GM19397 (cell line): ENCODE data around the gene PKD1.
"Not testable (repeated sequence)": the region's sequence is repeated elsewhere in the genome, so short reads cannot be mapped to it uniquely, and the experiment has no call there.

Experiments used
- ATAC-seq: cut with Tn5 transposase; IDR thresholded peaks from one replicate; pipeline ENCODE4 v1.9.1; 2021; ENCODE audit warnings: mild to moderate bottlenecking, moderate library complexity; ENCODE audit not compliant: unreplicated experiment

The PKD1 gene

DNA sequence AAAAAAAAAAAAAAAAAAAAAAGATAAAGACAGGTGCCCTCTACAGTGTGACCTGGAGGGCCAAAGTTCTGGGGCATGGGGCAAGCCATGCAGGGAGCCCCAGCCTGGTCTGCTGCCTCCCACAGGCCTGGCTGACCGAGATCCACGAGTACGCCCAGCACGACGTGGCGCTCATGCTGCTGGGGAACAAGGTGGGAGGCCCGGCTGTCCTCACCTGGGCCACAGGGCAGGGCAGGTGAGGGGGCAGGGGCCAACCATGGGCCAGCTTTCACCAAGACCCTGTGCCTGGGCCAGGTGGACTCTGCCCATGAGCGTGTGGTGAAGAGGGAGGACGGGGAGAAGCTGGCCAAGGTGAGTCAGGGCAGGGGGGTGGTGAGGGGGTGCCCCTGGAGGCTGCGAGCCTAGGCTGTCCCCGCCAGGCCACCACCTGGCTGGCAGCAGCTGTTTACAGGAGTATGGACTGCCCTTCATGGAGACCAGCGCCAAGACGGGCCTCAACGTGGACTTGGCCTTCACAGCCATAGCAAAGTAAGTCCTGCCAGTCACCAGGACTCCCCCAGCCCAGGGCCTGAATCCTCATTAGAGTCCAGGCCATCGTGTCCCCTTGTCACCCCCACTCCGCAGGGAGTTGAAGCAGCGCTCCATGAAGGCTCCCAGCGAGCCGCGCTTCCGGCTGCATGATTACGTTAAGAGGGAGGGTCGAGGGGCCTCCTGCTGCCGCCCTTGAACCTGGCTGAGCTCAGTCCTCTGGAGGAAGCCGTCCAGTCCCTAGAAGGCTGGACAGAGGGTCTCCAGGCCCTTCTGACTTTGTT lies 17.2 kb upstream of the PKD1 start:
- no peak for ATAC-seq

DNA sequence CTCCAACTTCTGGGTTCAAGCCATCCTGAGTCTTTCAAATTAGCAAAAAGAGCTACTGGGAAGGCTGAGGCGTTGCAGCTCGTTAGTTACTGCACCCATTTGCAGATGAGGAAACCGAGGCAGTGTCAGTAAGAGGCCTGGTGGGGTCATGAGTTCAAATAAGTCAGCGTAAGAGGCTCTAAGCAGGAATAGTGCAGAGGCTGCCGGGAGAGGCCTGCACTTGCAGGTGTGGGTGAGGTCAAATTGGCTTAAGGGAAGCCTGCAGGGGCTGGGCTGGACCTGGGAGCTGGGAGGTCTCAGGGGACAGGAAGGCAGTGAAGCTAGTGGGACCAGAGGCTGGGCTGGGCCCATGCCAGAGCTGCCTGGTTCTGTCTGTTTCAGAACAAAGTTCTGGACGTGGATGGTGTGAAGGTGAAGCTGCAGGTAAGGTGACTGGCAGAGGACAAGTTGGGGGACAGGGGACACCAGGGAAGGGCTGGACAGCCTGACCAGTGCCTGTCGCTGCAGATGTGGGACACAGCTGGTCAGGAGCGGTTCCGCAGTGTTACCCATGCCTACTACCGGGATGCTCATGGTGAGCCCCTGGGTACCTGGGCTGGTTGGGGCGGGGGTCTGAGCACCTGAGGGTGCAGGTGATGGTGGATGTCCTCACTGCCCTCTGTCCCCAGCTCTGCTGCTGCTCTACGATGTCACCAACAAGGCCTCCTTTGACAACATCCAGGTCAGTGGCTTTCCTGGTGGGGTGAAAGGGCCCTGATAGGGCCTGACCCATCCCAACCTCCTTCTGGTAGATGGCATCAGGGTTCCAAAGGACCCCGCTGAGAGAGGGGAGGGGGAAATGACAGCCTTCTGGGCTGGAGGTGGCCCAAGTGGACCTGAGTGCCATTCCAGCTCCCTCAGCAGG lies 15.7 kb upstream of the PKD1 start:
- no peak for ATAC-seq

DNA sequence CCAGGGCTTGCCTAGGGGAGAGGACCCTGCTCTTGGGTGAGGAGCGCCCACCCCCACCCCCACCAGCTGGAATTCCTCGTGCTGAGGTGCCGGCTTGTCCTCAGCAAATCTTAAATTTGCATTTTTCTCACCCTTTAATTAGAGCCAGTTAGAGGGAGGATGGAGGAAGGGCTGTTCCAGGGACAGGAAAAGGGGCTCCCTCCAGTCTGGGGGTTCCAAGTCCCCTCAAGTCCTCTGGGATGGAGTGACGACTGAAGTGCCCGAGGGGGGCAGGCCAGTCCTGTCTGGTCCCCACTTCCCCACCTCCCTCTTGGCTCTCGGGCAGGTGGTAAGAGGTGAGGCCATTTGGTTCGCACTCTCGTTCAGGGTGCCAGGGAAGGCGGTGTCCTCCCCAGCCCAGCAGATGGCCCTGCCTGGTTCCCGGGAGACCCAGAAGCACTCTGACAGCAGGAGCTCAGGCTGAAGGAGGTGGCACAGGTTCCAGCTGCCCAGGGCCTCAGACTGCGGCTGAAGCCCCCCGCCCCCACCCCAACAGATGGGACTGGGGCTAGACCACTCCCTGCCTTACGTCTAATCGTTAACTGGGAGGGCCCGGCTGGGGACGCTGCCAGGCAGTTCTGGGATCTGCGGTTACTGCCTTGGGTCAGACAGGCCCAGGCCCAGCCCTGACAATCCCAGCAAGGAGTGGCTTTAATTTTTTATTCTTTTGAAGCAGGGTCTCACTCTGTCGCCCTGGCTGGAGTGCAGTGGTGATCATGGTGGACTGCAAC lies 14.9 kb upstream of the PKD1 start:
- ATAC-seq = no peak

DNA sequence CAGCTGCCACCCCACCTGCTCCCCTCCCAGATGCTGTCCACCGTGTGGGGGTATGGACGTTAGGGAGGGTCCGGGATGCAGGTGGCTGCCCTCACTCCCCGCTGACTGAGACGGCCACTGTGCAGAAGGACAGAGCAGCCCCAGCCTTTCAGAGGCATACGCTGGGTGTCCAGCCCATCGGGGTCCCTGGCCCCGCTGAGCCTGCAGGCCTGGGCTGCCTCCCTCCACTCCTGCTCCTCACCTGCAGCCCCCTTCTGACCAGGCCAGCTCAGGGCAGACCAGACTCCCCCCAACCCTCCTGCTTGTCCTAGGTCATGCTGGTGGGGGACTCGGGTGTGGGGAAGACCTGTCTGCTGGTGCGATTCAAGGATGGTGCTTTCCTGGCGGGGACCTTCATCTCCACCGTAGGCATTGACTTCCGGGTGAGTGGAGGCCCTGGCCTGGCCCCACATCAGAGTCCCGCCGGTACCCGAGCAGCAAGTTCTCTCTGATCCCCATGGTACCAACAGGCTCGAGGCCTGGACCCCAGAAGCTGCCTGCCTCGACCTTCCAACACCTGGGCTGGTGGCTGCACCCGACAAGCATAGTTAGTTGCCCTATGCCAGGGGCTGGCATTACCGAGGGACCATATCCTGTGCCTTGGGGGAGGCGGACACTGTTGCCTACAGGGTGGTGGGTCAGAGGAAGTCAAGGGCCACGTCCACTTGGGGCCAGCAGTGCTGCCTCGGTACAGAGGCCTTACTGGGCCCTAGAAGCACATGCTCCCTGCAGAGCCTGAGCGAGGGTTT lies 14.1 kb upstream of the PKD1 start:
- no peak for ATAC-seq

DNA sequence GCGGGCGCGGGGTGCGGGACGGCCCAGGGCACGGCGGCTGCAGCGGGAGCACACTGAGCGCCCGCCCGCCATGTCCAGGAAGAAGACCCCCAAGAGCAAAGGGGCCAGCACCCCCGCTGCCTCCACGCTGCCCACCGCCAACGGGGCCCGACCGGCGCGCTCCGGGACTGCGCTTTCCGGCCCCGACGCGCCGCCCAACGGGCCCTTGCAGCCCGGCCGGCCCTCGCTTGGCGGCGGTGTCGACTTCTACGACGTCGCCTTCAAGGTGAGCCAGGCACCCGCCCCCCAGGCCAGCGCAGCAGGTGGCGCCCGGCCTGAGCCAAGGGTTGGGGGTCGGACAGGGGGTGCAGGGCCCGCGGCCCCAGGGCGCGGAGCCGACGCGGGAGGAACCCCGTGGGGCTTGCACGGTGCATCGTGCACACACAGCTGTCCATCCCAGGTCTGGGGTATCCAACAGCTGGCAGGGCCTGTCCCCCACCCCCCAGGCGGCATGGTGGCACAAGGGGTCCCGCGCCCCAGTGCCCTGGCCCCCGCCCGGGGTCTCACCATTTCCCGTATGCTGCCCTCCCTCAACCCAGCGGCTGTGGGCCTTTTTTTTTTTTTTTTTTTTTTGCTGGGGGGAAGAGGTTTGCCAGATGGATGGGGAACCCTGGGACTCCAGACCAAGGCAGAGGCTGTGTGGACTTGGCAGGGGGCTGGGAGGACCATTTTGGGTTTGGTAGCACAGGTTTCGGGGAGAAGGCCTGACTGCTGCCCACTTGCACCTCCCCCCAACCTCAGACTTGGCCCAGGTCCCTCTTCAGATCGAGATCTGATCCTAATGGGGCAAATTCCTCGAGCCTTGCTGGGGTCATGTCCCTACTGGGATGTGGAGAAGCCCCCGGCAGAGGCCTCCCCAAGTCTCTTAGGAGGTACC lies 13.3 kb upstream of the PKD1 start:
- ATAC-seq = no peak

DNA sequence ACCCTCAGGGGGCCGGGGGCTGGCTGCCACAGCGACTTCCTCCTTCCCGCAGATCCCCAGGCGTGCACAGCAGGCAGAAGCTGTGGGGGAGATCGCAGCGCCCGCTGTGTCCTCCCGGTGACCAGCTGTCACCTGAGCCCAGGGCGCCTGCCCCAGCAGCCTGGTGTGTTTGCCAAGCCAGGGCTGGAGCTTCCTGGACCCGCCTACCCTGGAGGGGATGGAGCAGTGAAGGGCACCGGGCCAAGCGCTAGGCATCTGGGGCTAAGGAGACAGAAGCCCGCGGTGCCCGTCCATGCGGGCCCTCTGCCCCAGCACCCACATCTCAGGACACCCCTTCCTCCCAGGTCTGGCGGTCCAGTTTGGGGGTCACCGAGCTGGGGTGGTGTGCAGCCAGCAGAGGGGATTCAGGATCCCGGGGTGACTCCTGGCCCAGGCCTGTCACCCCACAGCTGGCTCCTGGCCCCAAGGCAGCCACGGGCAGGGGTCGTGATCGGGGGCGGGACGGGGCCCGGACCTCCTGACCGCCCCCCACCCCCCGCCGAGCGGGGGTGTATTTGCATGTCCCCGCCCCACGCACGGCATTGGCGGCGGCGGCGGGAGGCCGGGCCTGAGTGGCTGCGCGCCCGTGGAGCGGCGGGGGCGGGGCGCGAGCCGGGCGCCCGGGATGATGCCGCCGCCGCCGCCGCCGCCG lies 12.4 kb upstream of the PKD1 start, which contains the start of gene RAB26:
Gene RAB26 (plus strand): TSS at position 645 of the 691 bp plus-strand sequence. CDS start 159 bp downstream, outside the sequence.
- no peak for ATAC-seq

DNA sequence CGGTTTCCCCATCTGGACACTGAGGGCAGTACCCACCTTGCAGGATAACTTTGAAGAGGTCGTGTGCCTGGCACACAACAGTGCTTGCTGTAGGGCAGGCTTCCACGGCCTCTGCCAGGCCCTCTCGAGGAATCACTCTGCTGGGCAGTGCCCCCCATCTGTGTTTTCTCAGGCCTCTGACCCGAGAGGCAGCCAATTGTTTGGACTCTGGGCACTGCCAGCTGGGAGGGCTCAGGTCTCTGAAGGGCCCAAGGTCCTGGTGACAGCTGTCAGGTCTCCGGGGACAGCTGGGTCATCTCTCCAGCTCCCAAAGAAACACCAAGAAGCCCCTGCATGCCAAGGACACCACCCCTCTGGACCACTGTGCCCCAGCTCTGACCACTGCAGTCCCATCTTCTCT lies 11.7 kb upstream of the PKD1 start:
- ATAC-seq = no peak

DNA sequence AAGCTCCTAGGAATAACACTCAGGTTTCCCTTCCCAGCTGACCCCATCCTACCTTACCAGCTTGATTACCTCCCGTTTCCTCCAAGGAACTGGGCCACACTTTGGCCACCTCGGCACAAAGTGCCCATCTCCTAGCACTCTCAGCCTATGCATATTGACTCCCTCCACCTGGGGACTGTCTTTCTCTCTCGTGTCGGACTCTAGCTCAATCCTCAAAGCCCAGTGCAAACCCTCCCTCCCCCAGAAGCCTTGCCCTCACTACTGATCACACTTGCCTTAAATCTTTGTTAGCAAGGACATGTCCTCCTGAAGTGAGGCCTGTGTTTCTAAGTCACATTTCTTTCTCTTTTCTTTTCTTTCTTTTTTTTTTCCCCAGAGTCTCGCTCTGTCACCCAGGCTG lies 10.1 kb upstream of the PKD1 start:
- no peak for ATAC-seq

DNA sequence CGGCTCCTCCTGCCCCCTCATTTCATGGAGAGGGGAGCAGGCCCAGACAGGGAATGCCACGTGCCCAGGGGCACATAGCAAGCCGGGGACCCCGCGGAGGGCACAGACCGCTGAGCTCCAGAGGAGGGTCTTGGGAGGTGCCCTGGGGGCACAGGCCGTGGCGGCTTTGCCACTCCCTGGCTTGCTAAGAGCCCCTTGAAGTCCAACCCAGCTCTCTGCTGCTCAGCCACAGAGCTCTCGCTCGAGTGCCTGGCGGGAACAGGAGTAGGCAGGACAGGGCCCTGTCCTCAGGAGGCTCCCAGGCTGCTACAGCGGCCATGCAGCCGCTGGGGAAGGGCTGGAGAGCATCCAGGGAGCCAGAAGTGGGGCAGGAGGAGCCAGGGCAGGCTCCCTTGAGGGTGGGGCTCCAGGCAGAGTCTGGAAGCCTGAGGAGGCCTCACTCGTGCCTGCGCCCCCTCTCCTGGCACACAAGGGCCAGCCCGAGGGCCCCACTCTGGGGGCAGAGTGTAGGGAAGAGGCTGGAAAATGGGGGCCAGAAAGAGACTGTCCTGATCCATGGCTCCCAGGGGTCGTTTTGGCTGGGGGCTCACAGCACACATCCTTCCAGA lies 8.3 kb upstream of the PKD1 start:
- ATAC-seq = no peak

DNA sequence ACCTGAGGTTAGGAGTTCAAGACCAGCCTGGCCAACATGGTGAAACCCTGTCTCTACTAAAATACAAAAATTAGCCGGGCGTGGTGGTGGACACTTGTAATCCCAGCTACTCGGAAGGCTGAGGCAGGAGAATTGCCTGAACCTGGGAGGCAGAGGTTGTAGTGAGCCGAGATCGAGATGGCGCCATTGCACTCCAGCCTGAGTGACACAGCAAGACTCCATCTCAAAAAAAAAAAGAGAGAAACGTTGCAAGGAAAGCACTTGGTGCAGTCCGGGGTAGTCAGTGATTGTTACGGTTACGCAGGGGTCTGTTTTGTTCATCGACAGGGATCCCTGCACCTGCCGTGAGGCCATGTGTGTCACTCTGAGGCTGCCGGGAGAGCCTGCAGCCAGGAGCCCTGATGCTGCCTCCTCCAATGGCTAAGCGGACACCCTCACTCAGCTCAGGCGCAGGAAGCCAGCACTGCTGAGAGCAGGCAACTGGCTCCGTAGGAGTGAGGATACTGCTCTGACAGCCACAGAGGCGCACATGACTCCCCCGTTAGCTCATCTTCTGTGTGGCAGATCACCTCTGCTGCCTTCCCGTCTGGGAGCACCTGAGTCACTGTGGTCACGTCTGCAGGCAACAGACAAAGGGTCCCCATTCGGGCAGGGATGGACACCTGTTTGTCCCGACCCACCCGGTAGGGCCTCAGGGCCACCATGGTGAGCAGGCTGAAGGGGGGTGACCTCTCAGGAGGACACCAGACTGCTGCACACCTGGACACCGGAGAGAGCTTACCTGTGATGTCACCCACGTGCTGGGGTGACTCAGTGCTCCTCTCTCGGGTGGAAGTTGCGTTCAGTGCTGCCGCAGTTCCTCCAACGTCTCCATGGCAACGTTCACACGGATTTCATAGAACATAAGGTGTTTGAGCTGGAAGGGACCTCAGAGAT lies 7.5 kb upstream of the PKD1 start:
- ATAC-seq = no peak

DNA sequence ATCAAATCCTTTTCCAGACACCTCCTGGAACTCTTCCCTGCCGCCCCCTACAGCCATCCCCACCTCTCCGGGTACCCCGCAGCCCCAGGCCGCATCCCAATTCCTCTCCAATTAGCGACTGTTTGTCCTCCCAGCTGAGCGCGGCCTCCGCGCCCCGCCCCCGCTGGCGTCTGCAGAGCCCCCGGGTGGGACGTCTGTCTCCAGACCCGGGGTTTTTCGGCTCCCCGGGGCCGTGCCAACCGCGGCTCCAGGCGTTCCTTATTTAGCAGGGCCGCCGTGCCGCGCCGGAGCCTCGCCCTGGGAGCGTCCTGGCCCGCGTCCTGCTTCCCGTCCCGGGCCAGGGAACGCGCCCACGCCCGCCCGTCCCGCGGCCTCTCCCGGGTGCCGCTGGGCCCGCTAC lies 627 bp downstream of the PKD1 start:
- not testable (repeated sequence) for ATAC-seq

DNA sequence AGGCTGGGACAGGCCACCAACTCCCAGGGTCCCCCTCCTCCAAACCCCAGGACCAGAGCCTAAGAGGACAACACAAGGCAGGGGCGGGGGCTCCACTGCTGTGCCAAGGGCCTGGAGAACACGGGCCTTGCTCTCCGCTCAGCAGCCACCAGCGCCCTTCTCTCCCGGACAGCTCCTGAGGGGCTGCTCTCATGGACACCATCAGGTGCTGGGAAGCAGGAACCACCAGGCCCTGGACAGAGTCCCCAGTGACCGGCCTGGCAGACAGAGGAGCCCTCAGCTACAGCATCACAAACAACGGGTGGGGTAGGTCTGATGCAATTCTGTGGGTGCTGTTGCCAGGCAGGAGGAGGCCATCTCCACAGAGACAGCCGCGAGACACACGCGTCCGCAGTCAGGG lies 1.9 kb downstream of the PKD1 start:
- not testable (repeated sequence) for ATAC-seq

DNA sequence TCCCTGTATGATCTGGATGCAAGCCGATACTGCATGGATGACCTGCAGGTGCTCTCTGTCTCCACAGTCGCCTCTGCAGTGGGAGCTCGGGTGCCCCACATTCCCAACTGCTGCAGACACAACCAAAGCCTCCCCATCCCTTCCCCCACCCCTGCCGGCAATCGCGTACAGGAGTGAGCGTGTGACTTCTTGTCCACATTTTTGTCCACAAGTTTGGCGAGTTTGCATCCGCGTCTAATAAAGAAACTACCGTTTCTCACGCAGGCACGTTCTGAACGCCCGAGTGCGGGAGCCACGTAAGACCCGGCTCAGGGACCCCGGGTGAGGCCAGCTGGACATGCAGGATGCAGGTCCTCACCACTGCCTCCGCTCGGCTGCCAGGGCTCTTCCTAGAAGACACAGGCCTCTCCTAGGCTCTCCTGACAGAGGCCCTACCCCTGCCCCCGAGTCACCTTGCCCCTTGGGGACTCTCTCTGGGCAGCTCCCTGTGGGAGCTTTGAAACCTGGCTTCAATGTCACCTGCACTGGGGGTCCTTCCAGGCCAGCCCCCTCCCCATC lies 5.7 kb downstream of the PKD1 start:
- ATAC-seq = not testable (repeated sequence)

DNA sequence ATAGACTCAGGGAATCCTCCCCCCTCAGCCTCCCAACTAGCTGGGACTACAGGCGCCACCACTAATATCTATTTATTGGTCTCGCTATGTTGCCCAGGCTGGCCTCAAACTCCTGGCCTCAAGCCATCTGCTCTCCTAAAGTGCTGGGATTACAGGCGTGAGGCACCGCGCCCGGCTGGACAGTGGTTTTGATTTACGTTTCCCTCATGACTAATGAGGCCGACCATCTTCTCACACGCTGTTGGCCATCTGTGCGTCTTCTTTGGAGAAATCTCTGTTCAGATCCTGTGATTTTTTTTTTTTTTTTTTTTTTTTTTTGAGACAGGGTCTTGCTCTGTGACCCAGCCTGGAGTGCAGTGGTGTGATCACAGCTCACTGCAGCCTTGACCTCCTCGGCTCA lies 6.4 kb downstream of the PKD1 start:
- not testable (repeated sequence) for ATAC-seq

DNA sequence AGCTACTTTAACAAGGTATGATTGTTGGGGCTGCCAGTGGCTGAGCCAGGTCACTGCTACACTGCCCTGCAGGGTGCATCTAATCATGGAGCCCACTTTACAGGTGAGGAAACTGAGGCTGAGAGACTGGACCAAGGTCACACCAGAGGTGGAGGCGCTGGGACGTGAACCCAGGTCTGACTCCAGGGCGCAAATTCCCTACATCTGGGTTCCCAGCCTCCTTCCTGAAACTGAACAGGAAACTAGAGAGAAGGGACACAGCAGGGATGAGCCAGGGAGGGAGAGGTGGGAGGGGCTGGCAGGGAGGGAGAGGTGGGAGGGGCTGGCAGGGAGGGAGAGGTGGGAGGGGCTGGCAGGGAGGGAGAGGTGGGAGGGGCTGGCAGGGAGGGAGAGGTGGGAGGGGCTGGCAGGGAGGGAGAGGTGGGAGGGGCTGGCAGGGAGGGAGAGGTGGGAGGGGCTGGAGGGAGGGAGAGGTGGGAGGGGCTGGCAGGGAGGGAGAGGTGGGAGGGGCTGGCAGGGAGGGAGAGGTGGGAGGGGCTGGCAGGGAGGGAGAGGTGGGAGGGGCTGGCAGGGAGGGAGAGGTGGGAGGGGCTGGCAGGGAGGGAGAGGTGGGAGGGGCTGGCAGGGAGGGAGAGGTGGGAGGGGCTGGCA lies 7.9 kb downstream of the PKD1 start:
- not testable (repeated sequence) for ATAC-seq

DNA sequence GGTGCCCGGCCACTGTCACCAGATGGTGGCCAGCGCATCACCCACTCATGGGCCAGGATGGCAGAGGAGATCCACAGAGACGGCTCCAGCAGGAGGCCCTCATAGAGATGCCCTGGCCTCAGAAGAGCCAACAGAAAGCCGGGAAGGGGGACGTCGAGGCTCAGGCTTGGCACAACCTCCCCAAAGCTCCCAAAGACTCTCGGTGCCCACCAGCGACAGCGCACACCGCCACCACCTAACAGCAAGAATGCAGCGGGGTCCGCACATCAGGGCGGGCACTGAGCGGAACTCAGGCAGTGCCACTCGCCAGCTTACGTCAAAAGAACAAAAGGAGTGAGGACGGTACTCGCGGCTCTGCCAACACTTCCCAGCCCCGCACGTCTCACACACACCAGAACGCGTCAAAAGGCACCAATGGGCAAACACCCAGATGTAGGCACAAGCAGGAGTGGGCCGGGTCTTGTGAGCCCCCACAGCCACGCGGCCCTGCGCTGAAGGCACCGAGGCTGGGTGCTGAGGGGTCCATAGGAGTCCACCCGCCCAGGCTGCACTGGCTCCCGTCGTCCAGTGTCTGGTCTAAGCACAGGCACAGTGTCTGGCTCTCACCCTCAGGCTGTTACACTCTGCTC lies 8.7 kb downstream of the PKD1 start:
- not testable (repeated sequence) for ATAC-seq
